Keratinocyte (primary cell): ENCODE results near the gene DHRS11.

ENCODE experiments used
- EZH2 ChIP-seq: IDR thresholded peaks from one replicate; pipeline ENCODE4 v1.6.1; 2012; ENCODE audit warnings: inconsistent platforms, mild to moderate bottlenecking, low read length, moderate library complexity
- TF ChIP-seq, protein P1 (sequence below), 3 experiments: IDR thresholded peaks in 1 of 3; conservative IDR thresholded peaks in 1 of 3; optimal IDR thresholded peaks in 1 of 3; 2 replicates in 2 of 3; 3 replicates in 1 of 3; pipeline versions ENCODE3 to v1.5.1; 2011; ENCODE audit warnings: low read length in 3 of 3, mild to moderate bottlenecking in 3 of 3, moderate library complexity in 2 of 3, control low read depth in 1 of 3, inconsistent platforms in 1 of 3; ENCODE audit not compliant: insufficient read depth in 2 of 3; ENCODE audit errors: extremely low read depth in 1 of 3

GRCh38 chr17:36612323-36612722 lies 20.6 kb downstream of the DHRS11 start:
- TF ChIP-seq, protein P1, sequence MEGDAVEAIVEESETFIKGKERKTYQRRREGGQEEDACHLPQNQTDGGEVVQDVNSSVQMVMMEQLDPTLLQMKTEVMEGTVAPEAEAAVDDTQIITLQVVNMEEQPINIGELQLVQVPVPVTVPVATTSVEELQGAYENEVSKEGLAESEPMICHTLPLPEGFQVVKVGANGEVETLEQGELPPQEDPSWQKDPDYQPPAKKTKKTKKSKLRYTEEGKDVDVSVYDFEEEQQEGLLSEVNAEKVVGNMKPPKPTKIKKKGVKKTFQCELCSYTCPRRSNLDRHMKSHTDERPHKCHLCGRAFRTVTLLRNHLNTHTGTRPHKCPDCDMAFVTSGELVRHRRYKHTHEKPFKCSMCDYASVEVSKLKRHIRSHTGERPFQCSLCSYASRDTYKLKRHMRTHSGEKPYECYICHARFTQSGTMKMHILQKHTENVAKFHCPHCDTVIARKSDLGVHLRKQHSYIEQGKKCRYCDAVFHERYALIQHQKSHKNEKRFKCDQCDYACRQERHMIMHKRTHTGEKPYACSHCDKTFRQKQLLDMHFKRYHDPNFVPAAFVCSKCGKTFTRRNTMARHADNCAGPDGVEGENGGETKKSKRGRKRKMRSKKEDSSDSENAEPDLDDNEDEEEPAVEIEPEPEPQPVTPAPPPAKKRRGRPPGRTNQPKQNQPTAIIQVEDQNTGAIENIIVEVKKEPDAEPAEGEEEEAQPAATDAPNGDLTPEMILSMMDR (optimal IDR thresholded peaks at IDR 0.05 in 1 of 3, IDR thresholded peaks at IDR 0.05 in 1 of 3, conservative IDR thresholded peaks at IDR 0.05 in 1 of 3; ENCODE audit: extremely low read depth in 1 of 3, insufficient read depth in 2 of 3, low read length in 3 of 3): no peak
- TF ChIP-seq EZH2: no peak
